H9 (cell line): ENCODE results near the gene GBP7. TPM values are rescaled to one million over a fixed set of nuclear protein-coding genes. Genes with fewer than 3 reads are reported as not detected.

Source experiments
- DNase-seq: peaks from one replicate; pipeline ENCODE4 v3.0.0-alpha.2; 2017
- H2AFZ ChIP-seq: one replicate; pipeline ENCODE4 v1.6.1; 2013; ENCODE audit warnings: mild to moderate bottlenecking, low read length, control low read depth, moderate library complexity
- H2AK5ac ChIP-seq: 2 replicates; pipeline ENCODE4 v1.6.1; 2013; ENCODE audit warnings: low read length, control low read depth, mixed read lengths; ENCODE audit not compliant: insufficient read length
- H2BK120ac ChIP-seq: one replicate; pipeline ENCODE4 v1.6.1; 2013; ENCODE audit warnings: low read depth, mild to moderate bottlenecking, low read length, control low read depth, inconsistent platforms; ENCODE audit not compliant: poor library complexity, severe bottlenecking
- H2BK12ac ChIP-seq: 2 replicates; pipeline ENCODE4 v1.6.1; 2013; ENCODE audit warnings: low read length, control low read depth, mixed read lengths, low read depth; ENCODE audit not compliant: insufficient read length
- H2BK15ac ChIP-seq: 2 replicates; pipeline ENCODE4 v1.6.1; 2013; ENCODE audit warnings: low read depth, low read length, control low read depth
- H2BK20ac ChIP-seq: one replicate; pipeline ENCODE4 v1.6.1; 2013; ENCODE audit warnings: low read depth, mild to moderate bottlenecking, low read length, control low read depth, inconsistent platforms; ENCODE audit not compliant: poor library complexity, severe bottlenecking
- H2BK5ac ChIP-seq: 2 replicates; pipeline ENCODE4 v1.6.1; 2013; ENCODE audit warnings: low read length, control low read depth, mixed read lengths; ENCODE audit not compliant: insufficient read length
- H3K14ac ChIP-seq: 2 replicates; pipeline ENCODE4 v1.6.1; 2013; ENCODE audit warnings: low read length, control low read depth; ENCODE audit not compliant: insufficient read depth
- H3K18ac ChIP-seq: 2 replicates; pipeline ENCODE4 v1.6.1; 2013; ENCODE audit warnings: low read depth, mild to moderate bottlenecking, mixed read lengths, low read length, control low read depth; ENCODE audit not compliant: insufficient read length
- H3K23ac ChIP-seq: 2 replicates; pipeline ENCODE4 v1.6.1; 2013; ENCODE audit warnings: low read length, control low read depth, mixed read lengths, low read depth; ENCODE audit not compliant: insufficient read length
- H3K23me2 ChIP-seq: 2 replicates; pipeline ENCODE4 v1.6.1; 2013; ENCODE audit warnings: low read depth, mild to moderate bottlenecking, mixed read lengths, low read length, control low read depth; ENCODE audit not compliant: insufficient read length, poor library complexity, severe bottlenecking
- H3K27ac ChIP-seq: 2 replicates; pipeline ENCODE4 v1.5.1; 2013; ENCODE audit warnings: low read length, control low read depth, mixed read lengths, low read depth; ENCODE audit not compliant: insufficient read length
- H3K27me3 ChIP-seq: 2 replicates; pipeline ENCODE4 v1.6.1; 2013; ENCODE audit warnings: low read length, control low read depth, inconsistent platforms; ENCODE audit not compliant: insufficient read depth
- H3K4ac ChIP-seq: 2 replicates; pipeline ENCODE4 v1.6.1; 2013; ENCODE audit warnings: low read depth, mild to moderate bottlenecking, control low read depth, inconsistent platforms, low read length, moderate library complexity
- H3K4me1 ChIP-seq: 2 replicates; pipeline ENCODE4 v1.6.1; 2013; ENCODE audit warnings: low read length, control low read depth, inconsistent platforms; ENCODE audit not compliant: insufficient read depth
- H3K4me2 ChIP-seq: 2 replicates; pipeline ENCODE4 v1.6.1; 2013; ENCODE audit warnings: low read length, control low read depth, mixed read lengths; ENCODE audit not compliant: insufficient read length, insufficient read depth
- H3K56ac ChIP-seq: 2 replicates; pipeline ENCODE4 v1.6.1; 2013; ENCODE audit warnings: low read depth, mild to moderate bottlenecking, mixed read lengths, low read length, control low read depth; ENCODE audit not compliant: insufficient read length
- H3K79me1 ChIP-seq: 2 replicates; pipeline ENCODE4 v1.6.1; 2013; ENCODE audit warnings: low read depth, mild to moderate bottlenecking, moderate library complexity, low read length, control low read depth, inconsistent platforms; ENCODE audit not compliant: insufficient read depth, poor library complexity, severe bottlenecking
- H3K79me2 ChIP-seq: 2 replicates; pipeline ENCODE4 v1.6.1; 2013; ENCODE audit warnings: low read length, control low read depth, inconsistent platforms; ENCODE audit not compliant: insufficient read depth
- H3K9ac ChIP-seq: 2 replicates; pipeline ENCODE4 v1.6.1; 2013; ENCODE audit warnings: low read length, control low read depth, mixed read lengths; ENCODE audit not compliant: insufficient read length; ENCODE audit errors: extremely low read depth
- H3K9me3 ChIP-seq: one replicate; pipeline ENCODE4 v1.6.1; 2013; ENCODE audit warnings: low read depth, low read length, inconsistent platforms; ENCODE audit not compliant: control insufficient read depth
- H3T11ph ChIP-seq: one replicate; pipeline ENCODE4 v1.6.1; 2013; ENCODE audit warnings: mild to moderate bottlenecking, low read length, control low read depth, inconsistent platforms
- H4K20me1 ChIP-seq: one replicate; pipeline ENCODE4 v1.6.1; 2013; ENCODE audit not compliant: control insufficient read depth, insufficient read length, insufficient read depth
- H4K5ac ChIP-seq: 2 replicates; pipeline ENCODE4 v1.6.1; 2013; ENCODE audit warnings: low read depth, mild to moderate bottlenecking, mixed read lengths, low read length, control low read depth; ENCODE audit not compliant: insufficient read length
- H4K8ac ChIP-seq: replicated peaks from 2 replicates; pipeline ENCODE4 v1.6.1; 2013; ENCODE audit warnings: low read length, control low read depth, mixed read lengths, low read depth; ENCODE audit not compliant: insufficient read length
- H4K91ac ChIP-seq: 2 replicates; pipeline ENCODE4 v1.6.1; 2013; ENCODE audit warnings: low read depth, mild to moderate bottlenecking, moderate library complexity, mixed read lengths, low read length, control low read depth; ENCODE audit not compliant: insufficient read length
- H3K27ac Mint-ChIP-seq, 3 experiments: 2 replicates in 2 of 3; 3 replicates in 1 of 3; pipeline ENCODE4 v1.8.0; 2020 to 2021; ENCODE audit warnings: mixed read lengths in 3 of 3, mild to moderate bottlenecking in 1 of 3, moderate library complexity in 1 of 3
- H3K27me3 Mint-ChIP-seq: 2 replicates; pipeline ENCODE4 v1.8.0; 2021; ENCODE audit warnings: low read depth, mild to moderate bottlenecking, moderate library complexity, mixed read lengths
- H3K36me3 Mint-ChIP-seq, 3 experiments: 2 replicates in 2 of 3; 3 replicates in 1 of 3; pipeline ENCODE4 v1.8.0; 2020 to 2021; ENCODE audit warnings: low read depth in 3 of 3, mixed read lengths in 3 of 3; ENCODE audit not compliant: insufficient read depth in 1 of 3
- H3K4me1 Mint-ChIP-seq, 2 experiments: 2 replicates each; pipeline ENCODE4 v1.8.0; 2020; ENCODE audit warnings: mixed read lengths in 2 of 2
- H3K4me3 Mint-ChIP-seq, 2 experiments: 2 replicates in 1 of 2; 3 replicates in 1 of 2; pipeline ENCODE4 v1.8.0; 2020 to 2021; ENCODE audit warnings: mild to moderate bottlenecking in 2 of 2, mixed read lengths in 2 of 2, moderate library complexity in 1 of 2
- H3K9me3 Mint-ChIP-seq, 2 experiments: 2 replicates in 1 of 2; 3 replicates in 1 of 2; pipeline ENCODE4 v1.8.0; 2020; ENCODE audit warnings: mild to moderate bottlenecking in 2 of 2, mixed read lengths in 2 of 2, moderate library complexity in 1 of 2
- WGBS: extraction: QIAGEN DNeasy Blood & Tissue Kit; methylation state at CpG from one replicate; pipeline ENCODE4 v1.1.7; 2013; ENCODE audit warnings: missing lambda C conversion rate, low lambda C conversion rate, mixed read lengths; ENCODE audit not compliant: insufficient read length; ENCODE audit errors: extremely low coverage; 5-methylcytosine and 5-hydroxymethylcytosine counted together
- total RNA-seq: library from RNA; stranded (reverse); gene quantifications from 2 replicates; pipeline ENCODE4 v1.2.1, GENCODE V29; 2021
- TF ChIP-seq, protein P1 (sequence below): fragments of 200-600 bp; sonication (generic); conservative IDR thresholded peaks from 3 replicates; pipeline ENCODE4 v1.8.0; 2021; ENCODE audit warnings: antibody characterized with exemption, mild to moderate bottlenecking

Gene GBP7
- total RNA-seq, 1 experiment from 2014 or later = not detected

DNA sequence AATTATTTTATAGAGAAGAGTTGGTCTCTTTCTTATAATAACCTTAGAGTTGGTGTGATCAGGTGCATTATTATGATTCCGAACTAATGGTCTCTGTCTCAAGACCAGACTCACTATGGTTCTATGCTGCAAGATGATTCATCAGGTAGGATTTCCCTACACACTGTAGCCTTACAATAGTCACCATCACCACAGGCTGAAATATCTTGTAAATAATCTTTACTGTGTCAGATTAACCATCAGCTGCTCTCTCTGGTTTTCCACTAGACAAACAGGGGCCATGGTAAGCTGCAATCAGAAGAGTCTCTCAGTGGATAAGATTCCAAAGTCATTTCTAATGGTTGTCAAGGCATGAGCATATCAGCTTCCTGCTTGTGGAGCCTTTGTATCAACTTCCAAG is 27.4 kb upstream of the GBP7 start:
- Histone ChIP-seq H3K23me2 (no peaks in the 10 kb centered on the region), H3K4me2 (no peak overlapping the region), H3K4ac (no peak overlapping the region), H2BK120ac (no peak overlapping the region), H3K14ac (no peak overlapping the region), H3K4me1 (no peaks in the 10 kb centered on the region), H3K79me1 (no peaks in the 10 kb centered on the region), H3K79me2 (no peaks in the 10 kb centered on the region), H3K27ac (no peak overlapping the region), H3K27me3 (no peaks in the 10 kb centered on the region), H2BK5ac (no peak overlapping the region), H3K18ac (no peak overlapping the region), H2BK20ac (no peak overlapping the region), H3K9ac (no peak overlapping the region), H4K8ac (no peak overlapping the region), H4K91ac (no peak overlapping the region), H2AFZ (no peak overlapping the region), H4K20me1 (no peaks in the 10 kb centered on the region), H4K5ac (no peak overlapping the region), H3K23ac (no peak overlapping the region), H2AK5ac (no peak overlapping the region), H3T11ph (no peak overlapping the region), H2BK15ac (no peak overlapping the region), H3K9me3 (peaks cover 7% of the 10 kb centered on the region), H3K56ac (no peak overlapping the region), H2BK12ac (no peak overlapping the region)
- Mint-ChIP-seq H3K36me3 (peaks cover 2 to 12% (median 12%) of the 10 kb centered on the region in 3 experiments; a peak in 6 of 7 replicates), H3K27me3 (no peaks in the 10 kb centered on the region), H3K4me1 (peaks cover 2 to 4% of the 10 kb centered on the region in 2 experiments; a peak in 1 of 4 replicates), H3K4me3 (no peak overlapping the region), H3K9me3 (peaks cover 18 to 29% of the 10 kb centered on the region in 2 experiments), H3K27ac (no peak overlapping the region)
- TF ChIP-seq, protein P1, sequence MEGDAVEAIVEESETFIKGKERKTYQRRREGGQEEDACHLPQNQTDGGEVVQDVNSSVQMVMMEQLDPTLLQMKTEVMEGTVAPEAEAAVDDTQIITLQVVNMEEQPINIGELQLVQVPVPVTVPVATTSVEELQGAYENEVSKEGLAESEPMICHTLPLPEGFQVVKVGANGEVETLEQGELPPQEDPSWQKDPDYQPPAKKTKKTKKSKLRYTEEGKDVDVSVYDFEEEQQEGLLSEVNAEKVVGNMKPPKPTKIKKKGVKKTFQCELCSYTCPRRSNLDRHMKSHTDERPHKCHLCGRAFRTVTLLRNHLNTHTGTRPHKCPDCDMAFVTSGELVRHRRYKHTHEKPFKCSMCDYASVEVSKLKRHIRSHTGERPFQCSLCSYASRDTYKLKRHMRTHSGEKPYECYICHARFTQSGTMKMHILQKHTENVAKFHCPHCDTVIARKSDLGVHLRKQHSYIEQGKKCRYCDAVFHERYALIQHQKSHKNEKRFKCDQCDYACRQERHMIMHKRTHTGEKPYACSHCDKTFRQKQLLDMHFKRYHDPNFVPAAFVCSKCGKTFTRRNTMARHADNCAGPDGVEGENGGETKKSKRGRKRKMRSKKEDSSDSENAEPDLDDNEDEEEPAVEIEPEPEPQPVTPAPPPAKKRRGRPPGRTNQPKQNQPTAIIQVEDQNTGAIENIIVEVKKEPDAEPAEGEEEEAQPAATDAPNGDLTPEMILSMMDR = no peak
- DNase-seq = no peak
- WGBS = no CpG with 5 or more reads among the region's 1 CpG
